H9 (cell line): ENCODE results near the gene PPP2R5B. TPM values are rescaled to one million over a fixed set of nuclear protein-coding genes. Genes with fewer than 3 reads are reported as not detected.

Source experiments
- microRNA-seq: library from miRNA; unstranded; fragments of <30 nt; microRNA quantifications from one replicate; pipeline ENCODE4, GENCODE V29; 2020; ENCODE audit warnings: borderline microRNAs expressed
- total RNA-seq: library from RNA; stranded (reverse); gene quantifications from 2 replicates; pipeline ENCODE4 v1.2.1, GENCODE V29; 2021

The PPP2R5B gene
- total RNA-seq, 1 experiment from 2014 or later: 6.3 TPM

Small RNAs within 50 kb of the gene (microRNA-seq; reads per million reads assigned to microRNA genes)
- gene MIR6749 (not detected), gene MIR6750 (not detected)

Other genes starting within 250 kb of the PPP2R5B start
- gene NRXN2, start 201.5 kb upstream of the PPP2R5B start, total RNA-seq: 3.9 and 4.8 TPM in 2 replicates
- gene RASGRP2, start 180.5 kb upstream of the PPP2R5B start, total RNA-seq: 24.0 and 26.9 TPM in 2 replicates
- 3.6 TPM in 2 replicates for gene PYGM, start 164.7 kb upstream of the PPP2R5B start, total RNA-seq
- 514 and 528 TPM in 2 replicates for gene SF1, start 146.1 kb upstream of the PPP2R5B start, total RNA-seq
- gene MAP4K2, start 121.5 kb upstream of the PPP2R5B start, total RNA-seq: 21.6 and 24.7 TPM in 2 replicates
- gene MEN1, start 114.1 kb upstream of the PPP2R5B start, total RNA-seq: 49.9 and 50.0 TPM in 2 replicates
- gene CDC42BPG, start 80.0 kb upstream of the PPP2R5B start, total RNA-seq: 24.2 and 24.9 TPM in 2 replicates
- 29.1 and 31.0 TPM in 2 replicates for gene EHD1, start 46.1 kb upstream of the PPP2R5B start, total RNA-seq
- gene ATG2A, start 7.5 kb upstream of the PPP2R5B start, total RNA-seq: 21.3 and 22.1 TPM in 2 replicates
- gene GPHA2, start 11.2 kb downstream of the PPP2R5B start, total RNA-seq: 1.3 and 2.1 TPM in 2 replicates
- not detected in 2 replicates for gene MAJIN, start 47.4 kb downstream of the PPP2R5B start, total RNA-seq
- 0.72 and 1.0 TPM in 2 replicates for gene BATF2, start 72.3 kb downstream of the PPP2R5B start, total RNA-seq
- 200 and 203 TPM in 2 replicates for gene ARL2, start 89.5 kb downstream of the PPP2R5B start, total RNA-seq
- 24.3 and 25.7 TPM in 2 replicates for gene SNX15, start 102.8 kb downstream of the PPP2R5B start, total RNA-seq
- 20.7 and 21.9 TPM in 2 replicates for gene SAC3D1, start 116.5 kb downstream of the PPP2R5B start, total RNA-seq
- gene NAALADL1, start 133.9 kb downstream of the PPP2R5B start, total RNA-seq: 1.0 and 1.2 TPM in 2 replicates
- gene CDCA5, start 159.4 kb downstream of the PPP2R5B start, total RNA-seq: 93.9 and 94.8 TPM in 2 replicates
- 24.2 and 26.7 TPM in 2 replicates for gene ZFPL1, start 159.5 kb downstream of the PPP2R5B start, total RNA-seq
- 94.7 and 98.5 TPM in 2 replicates for gene VPS51, start 171.5 kb downstream of the PPP2R5B start, total RNA-seq
- 74.8 and 76.1 TPM in 2 replicates for gene TM7SF2, start 187.2 kb downstream of the PPP2R5B start, total RNA-seq
- gene ZNHIT2, start 193.0 kb downstream of the PPP2R5B start, total RNA-seq: 18.3 and 19.0 TPM in 2 replicates
- gene FAU, start 197.4 kb downstream of the PPP2R5B start, total RNA-seq: 898 and 954 TPM in 2 replicates
- gene MRPL49, start 197.6 kb downstream of the PPP2R5B start, total RNA-seq: 66.7 and 73.4 TPM in 2 replicates
- gene SYVN1, start 209.8 kb downstream of the PPP2R5B start, total RNA-seq: 31.3 and 31.6 TPM in 2 replicates
- 0.44 and 0.61 TPM in 2 replicates for gene SPDYC, start 245.5 kb downstream of the PPP2R5B start, total RNA-seq